Astrocyte (in vitro differentiated cells and primary cell): ENCODE results near the gene LGI1.

Experiments
- EZH2 ChIP-seq: IDR thresholded peaks from 2 replicates; pipeline ENCODE4 v1.6.1; 2012; ENCODE audit warnings: mild to moderate bottlenecking, low read length, inconsistent platforms; ENCODE audit not compliant: insufficient read depth
- TF ChIP-seq, protein P1 (sequence below): IDR thresholded peaks from 2 replicates; pipeline ENCODE4 v1.5.1; 2011; ENCODE audit warnings: low read depth, mild to moderate bottlenecking, inconsistent platforms, low read length, moderate library complexity; ENCODE audit not compliant: insufficient read depth

- TF ChIP-seq, protein P1, sequence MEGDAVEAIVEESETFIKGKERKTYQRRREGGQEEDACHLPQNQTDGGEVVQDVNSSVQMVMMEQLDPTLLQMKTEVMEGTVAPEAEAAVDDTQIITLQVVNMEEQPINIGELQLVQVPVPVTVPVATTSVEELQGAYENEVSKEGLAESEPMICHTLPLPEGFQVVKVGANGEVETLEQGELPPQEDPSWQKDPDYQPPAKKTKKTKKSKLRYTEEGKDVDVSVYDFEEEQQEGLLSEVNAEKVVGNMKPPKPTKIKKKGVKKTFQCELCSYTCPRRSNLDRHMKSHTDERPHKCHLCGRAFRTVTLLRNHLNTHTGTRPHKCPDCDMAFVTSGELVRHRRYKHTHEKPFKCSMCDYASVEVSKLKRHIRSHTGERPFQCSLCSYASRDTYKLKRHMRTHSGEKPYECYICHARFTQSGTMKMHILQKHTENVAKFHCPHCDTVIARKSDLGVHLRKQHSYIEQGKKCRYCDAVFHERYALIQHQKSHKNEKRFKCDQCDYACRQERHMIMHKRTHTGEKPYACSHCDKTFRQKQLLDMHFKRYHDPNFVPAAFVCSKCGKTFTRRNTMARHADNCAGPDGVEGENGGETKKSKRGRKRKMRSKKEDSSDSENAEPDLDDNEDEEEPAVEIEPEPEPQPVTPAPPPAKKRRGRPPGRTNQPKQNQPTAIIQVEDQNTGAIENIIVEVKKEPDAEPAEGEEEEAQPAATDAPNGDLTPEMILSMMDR: no peak
- no peak for TF ChIP-seq EZH2
These were observed 87.4 kb downstream of the LGI1 start for GRCh38 chr10:93844979-93845626.
